GM19025 (cell line): Measurements from ENCODE around the gene CA12.

Source experiments
- ATAC-seq: cut with Tn5 transposase; IDR thresholded peaks from one replicate; pipeline ENCODE4 v1.9.1; 2021; ENCODE audit warnings: mild to moderate bottlenecking, low read depth, moderate library complexity; ENCODE audit not compliant: unreplicated experiment

Gene CA12

DNA sequence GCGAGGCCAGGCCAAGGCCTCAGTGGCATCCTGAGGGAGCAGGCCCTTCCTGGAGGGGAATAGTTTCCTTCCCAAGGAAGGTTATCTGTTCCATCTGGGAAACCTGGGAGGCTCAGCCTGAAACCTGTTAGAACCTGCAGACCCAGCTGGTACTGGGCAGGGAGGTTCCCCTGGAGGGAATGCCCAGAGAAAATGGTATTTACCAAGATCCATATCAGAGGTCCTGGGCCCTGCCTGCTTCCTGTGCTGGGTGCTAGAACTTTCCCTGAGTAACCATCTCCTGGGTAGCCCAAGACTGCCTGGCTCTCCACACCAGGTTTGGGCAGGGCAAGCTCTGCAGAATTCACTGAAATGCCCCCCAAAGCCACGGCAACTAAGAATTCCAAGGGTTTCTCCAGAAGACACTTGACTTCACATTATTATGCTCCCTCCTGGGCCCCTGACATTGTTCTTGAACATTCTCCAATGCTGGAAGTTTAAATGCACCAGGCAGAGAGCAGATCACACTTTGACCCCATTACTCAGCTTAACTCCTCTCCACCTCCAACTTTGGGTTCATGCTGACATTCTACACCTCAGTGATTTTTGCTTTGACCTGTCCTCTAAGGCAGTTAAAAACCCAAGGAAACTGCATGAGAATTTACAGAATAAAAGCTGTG is 2.0 kb downstream of the CA12 start:
- ATAC-seq = no peak

DNA sequence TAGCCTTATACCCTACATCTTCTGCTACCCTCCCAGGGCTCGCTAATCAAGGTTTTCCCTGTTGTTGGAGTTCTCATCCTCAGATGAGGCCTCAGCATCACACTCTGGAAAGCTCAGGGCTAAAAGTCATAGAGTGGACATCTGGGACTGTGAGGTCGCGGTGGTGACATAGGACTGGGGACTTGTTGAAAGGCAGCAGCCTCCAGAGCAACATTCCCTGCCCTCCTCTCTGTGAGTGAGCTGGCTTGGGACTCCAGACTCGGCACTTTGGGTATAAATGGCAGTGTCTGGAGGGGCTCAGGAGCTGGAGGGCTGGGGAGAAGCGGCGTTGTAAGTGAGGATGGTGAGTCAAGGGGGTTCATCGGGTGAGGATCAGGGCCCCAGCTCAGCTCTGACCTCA is 2.7 kb downstream of the CA12 start:
- no peak for ATAC-seq

DNA sequence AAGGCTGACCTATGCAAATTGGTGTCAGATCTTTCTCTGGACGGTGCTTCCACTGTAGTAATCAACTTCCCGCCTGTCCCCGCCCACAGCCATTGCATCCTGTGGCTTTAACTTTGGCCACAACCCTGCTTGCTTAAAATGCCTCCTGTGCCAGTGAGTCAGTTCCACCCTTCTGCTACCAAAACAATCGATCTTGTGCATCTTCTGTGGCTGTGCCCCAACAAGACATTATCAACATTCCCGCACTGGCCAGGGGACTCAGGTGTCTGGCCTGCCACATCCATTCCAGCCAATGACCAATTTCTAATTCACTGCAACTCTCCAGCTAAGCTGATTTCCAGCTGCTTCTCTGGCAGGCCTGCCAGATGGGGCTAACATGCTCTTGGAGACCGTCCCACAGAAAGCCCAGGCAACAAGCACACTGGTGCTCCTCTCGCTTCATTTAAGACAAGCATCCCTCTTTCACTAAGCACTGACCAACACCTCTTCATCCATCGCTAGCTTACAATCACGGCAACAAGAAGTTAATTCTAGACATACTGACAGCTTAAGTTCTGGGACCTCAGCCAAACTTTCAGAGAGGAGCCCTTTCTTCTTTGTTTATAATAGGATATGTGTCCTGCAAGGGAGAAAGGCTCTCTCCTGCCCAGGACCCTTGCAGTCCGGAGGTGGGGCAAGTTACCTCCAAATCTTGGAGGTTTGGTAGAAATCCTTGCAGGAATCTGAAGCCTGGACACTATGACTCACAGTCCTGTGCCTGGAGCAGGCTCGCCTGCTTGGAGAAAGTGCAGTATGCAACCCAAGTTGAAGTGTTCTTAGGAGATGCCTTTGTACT is 6.7 kb downstream of the CA12 start:
- ATAC-seq = no peak

DNA sequence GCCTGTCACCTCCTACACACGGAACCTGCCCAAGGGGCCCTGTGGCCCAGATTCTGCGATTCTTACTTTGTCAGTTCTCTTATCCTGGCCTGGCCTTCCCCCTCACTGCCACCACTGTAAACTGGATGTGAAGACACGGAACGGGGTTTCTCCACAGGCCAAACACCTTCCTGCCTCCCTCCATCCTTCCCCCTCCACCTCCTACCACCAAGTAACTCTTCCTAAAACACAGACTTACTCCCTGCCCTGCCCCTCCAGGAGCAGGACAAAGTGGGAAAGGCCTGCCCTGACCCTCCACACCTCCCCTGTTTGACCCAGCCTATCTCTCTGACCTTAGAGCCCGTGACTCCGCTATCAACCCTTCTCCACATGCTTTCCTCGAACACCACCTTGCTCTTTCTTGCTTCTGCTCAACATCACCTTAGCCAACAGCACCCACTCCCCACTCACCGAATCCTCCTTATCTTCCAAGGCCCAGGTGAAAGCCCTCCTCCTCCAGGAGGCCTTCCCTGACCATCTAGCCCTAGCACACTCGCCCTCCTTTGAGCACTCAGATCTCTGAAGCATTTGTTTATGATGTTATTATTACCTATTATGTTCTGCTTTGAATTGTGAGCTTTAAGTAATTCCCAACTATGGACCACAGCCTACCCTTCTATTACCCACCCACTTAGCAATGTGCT is 7.6 kb downstream of the CA12 start:
- no peak for ATAC-seq

DNA sequence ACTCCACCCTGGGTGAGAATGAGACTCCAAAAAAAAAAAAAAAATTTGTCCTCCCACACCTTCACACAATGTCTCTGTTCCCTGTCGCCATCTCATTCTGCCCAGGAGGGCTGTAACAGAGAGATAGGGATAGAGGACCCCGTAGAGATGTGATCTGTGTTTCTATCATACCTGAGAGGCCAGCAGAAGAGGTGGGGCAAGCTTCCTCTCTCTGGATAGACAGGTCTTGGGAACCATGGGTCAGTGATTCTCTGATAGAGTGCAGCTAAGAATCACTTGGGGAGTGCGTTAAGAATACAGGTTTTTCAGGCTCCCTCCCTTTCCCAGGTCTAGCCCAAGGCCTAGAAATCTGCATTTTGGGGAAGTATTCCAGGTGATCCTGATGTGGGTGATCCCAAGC is 8.3 kb downstream of the CA12 start:
- no peak for ATAC-seq

DNA sequence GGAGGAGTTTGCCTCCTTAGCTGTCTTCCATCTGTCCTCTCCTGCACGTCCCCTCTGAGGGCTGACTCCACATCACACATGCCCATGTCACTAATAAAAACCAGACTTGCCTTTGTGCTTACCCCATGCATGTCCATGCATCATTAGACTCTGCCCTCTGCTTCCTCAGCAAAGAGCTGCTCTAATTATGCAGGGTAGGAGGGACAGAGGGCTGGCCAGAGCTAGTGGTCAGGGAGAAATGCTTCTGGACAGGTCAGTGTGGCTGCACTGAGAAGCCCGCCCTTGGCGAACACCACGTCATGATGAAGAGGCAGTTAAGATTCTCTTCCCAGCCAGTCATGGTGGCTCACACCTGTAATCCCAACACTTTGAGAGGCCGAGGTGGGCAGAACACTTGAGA is 8.9 kb downstream of the CA12 start:
- ATAC-seq = no peak

DNA sequence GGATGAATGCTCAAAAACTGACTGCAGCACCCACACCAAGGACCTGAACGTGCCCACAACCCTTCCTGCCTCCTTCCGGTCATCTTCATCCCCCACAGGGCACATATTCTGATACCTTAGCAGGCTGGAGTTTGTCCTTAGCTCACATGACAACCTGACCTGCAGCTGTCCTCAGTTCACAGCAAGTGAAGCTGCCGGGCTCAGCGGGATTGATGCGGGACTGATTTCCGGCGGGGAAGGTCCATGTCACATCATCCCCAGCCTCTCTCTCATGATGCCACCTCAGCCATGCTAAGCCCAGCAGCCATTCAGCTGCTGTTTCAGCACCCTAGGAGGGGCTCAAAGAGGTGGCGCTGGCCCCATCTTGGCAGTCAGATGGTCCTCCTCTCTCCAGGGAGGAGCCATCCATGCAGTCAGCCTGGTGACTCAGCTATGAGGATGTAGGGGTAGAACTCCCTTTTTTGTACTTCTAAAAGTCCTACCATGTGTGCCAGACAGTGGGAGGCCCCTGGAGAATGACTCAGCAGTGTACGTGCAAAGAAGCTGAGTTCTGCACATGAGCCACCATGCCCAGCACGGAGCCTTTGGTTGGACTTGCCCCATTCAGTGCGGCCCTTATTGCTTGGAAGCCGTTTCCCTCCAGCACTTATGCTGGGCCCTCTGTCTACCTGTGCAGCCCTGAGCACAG is 9.5 kb downstream of the CA12 start:
- no peak for ATAC-seq

DNA sequence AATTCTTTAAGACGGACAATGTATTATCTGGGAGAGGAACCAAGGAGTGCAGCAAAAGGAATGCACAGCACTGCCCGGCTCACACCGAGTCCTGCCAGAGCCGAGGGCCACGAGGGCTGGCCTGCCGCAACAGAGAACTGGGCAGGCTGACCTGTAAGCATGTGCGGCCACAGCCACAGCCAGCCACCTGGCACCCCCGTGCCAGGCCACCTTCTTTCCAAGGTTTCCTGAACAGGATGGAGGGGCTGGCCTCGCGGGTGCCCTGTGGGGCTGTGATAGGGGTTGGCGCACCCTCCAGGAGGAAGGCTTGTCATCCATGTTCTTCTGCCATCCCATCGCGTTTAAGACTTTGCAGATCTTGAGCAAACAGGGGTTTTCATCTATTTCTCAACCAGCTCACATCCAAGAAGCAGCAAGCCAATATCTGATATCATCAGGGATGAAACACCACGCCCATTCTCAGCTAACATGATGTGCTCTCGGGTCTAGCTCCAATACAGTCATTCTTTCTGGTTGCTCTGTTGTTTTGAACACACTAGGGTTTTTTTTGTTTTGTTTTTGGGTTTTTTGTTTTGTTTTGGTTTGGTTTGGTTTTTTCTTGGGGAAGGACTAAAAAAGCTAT is 10.2 kb downstream of the CA12 start:
- ATAC-seq = no peak

DNA sequence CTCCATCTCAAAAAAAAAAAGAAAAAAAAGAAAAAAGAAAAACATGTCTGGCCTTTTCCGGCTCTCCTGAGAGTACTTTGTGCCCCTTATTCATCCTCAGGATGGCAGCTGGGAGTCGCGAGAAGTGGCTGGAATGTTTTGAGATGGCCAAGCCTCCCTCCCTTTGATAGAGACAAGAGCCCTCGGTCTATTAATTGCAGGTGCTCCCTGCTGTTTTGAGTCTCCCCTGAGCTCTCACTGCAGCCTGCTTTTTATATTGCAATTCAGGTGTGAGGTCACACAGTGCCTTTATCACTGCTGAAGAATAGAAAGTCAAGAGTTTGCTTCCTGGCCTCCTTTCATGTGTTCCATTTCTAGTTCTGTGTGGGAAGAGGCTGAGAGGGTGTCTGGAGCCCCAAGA is 10.9 kb downstream of the CA12 start:
- ATAC-seq = no peak

DNA sequence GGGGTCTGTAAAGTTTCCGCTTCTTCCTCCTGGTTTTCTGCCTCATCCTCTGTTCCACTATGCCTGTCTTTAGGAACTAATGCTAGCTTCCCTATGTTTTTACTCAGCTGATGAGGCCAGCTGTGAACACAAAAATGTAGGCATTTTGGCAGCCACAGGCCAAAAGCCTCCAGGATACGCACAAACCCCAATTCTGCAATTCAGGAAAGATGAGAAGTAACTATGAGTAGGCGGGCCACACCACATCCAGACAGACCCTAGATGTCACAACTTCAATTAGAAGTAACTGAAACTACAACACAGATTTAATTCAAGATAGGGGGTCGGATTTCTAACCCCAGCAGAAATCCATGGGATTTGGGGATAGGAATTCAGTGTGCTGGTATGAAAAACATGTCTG is 11.9 kb downstream of the CA12 start:
- ATAC-seq = no peak

DNA sequence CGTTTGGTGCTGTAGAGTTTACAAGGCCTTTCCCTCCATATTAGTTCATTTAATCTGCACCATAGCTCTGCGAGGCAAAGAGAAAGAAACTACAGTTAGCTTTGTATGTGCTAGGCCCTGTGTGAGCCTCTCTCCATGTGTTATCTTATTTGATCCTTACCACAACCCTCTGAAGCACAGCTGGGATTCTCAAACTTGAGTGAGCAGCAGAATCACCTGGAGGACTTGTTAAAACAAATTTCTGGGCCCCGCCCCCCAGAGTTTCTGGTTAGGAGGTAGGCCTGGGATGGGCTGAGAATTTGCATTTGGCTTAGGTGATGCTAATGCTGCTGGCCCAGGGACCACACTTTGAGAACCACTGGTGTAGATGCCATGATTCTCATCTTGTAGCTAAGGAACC is 12.3 kb downstream of the CA12 start:
- ATAC-seq = no peak

DNA sequence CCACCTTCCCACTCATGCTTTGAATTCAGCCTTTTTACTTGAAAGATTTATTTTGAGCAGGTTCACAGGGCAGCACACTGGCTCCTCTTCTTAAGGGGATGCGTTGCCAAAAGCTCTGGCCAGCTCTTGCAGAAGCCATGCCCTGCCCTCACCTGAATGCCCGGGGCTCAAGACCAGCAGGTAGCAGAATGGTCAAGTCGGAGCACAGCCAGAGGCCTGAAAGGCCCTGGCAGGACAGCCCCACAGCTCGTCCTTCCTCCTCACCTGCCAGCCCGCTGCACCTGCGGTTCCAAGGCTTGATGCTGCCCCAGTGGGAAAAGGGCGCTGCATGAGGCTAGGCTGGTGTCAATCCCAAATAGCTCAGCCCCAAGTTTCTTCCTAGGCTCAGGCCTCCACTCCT is 13.1 kb downstream of the CA12 start:
- no peak for ATAC-seq

DNA sequence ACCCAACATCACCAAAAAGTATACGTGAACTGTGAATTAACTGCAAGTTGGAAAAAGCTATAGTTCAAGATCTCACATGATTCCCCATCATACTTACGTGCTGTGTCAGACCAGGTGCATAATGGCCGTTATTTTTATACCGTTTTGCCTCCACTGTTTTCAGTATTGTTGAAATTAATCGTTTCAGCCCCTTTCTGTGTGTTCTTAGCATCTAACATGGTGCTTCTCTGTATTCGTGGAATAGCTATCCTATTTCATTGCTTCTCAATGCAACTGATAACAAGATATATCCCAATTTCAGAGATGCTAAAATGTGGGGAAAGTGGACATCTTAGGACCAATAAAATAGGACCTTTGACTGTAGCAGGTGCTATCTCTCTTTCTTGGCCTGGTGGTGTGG is 13.7 kb downstream of the CA12 start:
- ATAC-seq = no peak

DNA sequence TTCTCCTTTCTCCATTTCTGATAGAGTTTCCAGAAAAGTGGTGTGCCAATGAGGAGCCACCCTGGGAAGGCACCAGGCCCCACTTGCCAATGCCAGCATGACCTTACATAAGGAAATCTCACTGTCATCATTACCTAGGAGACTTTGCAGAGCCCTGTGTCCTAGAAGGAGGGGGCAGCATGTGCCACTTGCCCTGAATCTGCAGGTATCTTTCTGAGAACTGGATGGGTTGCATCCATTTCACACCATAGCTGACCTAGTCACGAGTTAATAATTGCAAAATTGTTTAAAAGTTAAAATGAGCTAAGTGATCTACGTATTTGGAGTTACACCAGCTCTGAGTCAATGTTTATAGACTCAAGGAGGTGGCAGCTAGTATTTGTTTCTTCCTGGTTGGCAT is 14.3 kb downstream of the CA12 start:
- ATAC-seq = no peak

DNA sequence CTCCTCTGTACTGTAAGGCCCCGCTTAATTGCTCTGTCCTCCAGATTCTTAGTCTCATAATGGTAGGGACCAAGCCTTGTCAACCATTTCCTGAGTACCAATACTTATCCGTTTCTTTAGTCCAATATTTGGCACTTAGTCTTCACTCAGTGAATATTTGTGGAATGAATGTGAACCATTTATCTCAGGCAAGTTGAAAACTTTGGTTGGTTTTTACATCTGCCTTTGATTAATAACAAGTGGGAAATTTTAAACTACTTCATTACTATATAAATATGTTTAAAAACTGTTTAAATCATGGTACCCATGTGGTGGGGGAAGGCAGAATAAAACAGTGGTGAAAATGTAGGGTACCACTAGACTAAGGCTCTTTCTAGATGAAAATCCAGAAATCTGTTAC is 15.2 kb downstream of the CA12 start:
- ATAC-seq = no peak

DNA sequence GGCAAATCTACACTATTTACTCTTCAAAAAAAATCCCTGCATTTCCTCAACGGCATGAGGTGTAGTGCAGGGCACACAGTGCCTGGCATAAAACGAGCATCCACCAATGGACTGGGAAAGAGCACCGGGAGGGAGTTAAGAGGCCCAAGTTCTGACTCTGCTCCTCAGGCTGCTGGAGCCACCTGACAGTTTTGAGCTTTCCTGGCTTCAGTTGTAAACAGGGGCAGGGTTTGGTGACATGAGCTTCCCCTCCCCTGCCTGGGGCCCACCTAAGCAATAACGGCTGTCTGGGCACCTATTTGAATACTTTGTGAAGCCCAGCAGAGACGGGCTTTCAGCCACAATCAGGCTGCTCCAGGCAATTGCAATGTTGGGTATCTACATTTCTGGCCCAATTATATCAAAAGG is 16.4 kb downstream of the CA12 start:
- no peak for ATAC-seq

DNA sequence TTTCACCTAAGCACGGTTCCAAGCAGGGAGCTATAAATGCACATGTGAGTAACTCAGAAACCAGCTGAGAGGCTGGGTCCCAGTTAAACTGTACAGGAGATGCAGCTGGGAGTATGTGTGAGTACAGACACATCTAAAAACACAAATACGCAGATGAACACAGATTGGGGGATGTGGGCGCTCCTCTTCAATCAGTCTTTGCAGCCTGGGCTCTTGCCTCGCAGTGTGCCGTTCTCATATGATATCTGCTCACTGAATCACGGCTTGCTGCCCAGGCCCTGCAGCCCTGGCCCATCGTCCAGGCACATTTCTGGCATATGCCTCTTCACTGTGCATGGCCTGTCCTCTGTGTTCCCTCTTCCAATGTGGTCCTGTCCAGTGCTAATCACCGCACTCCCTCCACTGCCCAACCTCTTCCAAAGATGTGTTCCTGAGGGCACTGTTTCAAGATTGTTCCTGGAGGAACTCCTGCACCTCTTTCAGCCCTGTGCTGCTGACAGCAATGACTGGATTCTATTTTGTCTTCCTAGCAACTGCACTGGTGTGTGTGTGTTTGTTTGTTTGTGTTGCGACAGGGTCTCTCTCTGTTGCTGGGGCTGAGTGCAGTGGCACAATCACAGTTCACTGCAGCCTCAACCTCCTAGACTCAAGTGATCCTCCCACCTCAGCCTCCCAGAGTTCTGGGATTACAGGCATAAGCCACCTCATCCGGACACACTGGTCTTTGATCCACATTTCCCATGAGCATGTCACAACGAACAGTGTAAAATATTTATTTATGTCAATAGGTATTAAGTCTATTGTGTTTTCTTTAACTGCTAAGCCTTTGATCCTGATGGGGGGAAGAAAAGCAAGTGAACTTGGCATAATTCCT is 17.0 kb downstream of the CA12 start:
- no peak for ATAC-seq

DNA sequence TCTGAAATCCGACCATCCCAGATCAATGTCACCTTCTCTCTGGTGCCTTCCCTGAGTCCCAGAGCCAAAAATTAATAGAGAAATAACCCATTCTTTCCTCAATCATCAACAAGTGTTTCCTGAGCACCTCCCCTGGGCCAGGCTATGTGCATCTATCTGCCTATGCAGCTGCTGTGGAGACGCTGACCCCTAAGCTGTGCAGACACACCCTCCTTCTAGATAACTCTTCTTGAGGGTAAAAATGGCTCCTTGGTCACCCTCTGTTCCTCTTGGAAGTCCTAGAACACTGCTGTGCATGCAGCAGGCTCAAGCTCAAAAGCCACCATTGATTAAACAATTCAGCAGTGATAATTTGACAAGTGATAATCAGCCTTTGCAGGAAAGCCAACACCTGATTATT is 18.4 kb downstream of the CA12 start:
- ATAC-seq = no peak

DNA sequence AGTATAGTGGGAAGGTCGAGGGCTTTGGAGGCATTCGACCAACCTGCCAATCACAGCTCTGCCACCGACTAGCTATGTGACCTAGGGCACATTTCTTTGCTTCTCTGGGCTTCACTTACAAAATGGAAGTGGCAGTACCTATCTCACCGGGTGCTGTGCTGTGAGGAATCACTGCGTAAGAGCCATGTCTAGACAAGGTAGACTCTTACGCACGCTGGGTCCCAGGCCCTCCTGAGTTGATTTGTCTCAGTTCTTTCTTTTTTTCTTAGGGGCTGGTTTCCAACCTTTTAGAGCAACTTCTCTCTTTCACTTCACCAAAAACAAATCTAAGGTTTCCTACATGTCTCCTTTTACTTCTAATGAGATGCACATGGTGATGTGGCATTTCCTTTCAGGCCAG is 18.8 kb downstream of the CA12 start:
- no peak for ATAC-seq

DNA sequence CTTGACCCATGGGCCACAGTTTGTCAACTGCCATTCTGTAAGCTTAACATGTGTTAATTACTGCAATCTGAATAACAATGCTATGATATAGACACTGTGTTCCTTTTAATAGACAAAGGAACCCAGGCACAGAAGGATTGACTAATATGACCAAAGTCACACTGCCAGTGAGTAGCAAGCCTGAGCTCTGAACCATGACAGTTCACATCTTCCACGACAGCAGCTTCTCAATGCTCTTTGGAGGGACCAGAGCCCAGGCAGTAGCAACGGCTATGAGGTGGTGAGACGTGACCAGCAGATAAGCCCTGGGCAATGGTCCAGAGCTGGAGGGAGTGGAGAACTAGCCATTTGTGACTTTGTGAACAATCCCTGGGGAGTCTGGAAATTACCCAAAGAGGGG is 19.4 kb downstream of the CA12 start:
- ATAC-seq = no peak
